ENCODE data around the gene PREX1. TPM values are rescaled to one million over a fixed set of nuclear protein-coding genes. Genes with fewer than 3 reads are reported as not detected.

Gene PREX1
- total RNA-seq, 1 donor from 2014 or later: 17.7 TPM

- Histone ChIP-seq H3K4me3 (no peak overlapping the region), H3K9me3 (no peaks in the 10 kb centered on the region), H3K4me1 (peaks cover 20% of the 10 kb centered on the region), H3K27ac (no peak overlapping the region), H3K36me3 (no peaks in the 10 kb centered on the region), H3K27me3 (no peaks in the 10 kb centered on the region)
- intact Hi-C loops (cut with DNase I): no loop called here
- TF ChIP-seq POLR2AphosphoS5 (IDR thresholded peaks at IDR 0.05; ENCODE audit: insufficient read depth in 1 of 2, low read depth in 1 of 2): no peak
- TF ChIP-seq POLR2A (IDR thresholded peaks at IDR 0.05): no peak
- no peak for DNase-seq (ENCODE audit: extremely low spot score in 2 of 2)
Measured at GRCh38 chr20:48823960-48824498, 3.8 kb downstream of the PREX1 start.

- Histone ChIP-seq H3K4me3 (no peak overlapping the region), H3K4me1 (peaks cover 17% of the 10 kb centered on the region), H3K27me3 (no peaks in the 10 kb centered on the region), H3K27ac (no peak overlapping the region), H3K36me3 (no peaks in the 10 kb centered on the region), H3K9me3 (no peaks in the 10 kb centered on the region)
- TF ChIP-seq POLR2AphosphoS5 (IDR thresholded peaks at IDR 0.05; ENCODE audit: insufficient read depth in 1 of 2, low read depth in 1 of 2): no peak
- no peak for TF ChIP-seq POLR2A (IDR thresholded peaks at IDR 0.05)
- no peak for TF ChIP-seq CTCF (IDR thresholded peaks at IDR 0.05)
- no peak for DNase-seq (ENCODE audit: extremely low spot score in 2 of 2)
- intact Hi-C loops (cut with DNase I): no loop called here
Measured at GRCh38 chr20:48823476-48823875, 4.3 kb downstream of the PREX1 start.

- Histone ChIP-seq H3K9me3 (no peaks in the 10 kb centered on the region), H3K4me3 (no peak overlapping the region), H3K36me3 (no peaks in the 10 kb centered on the region), H3K27ac (no peak overlapping the region), H3K4me1 (peaks cover 15% of the 10 kb centered on the region), H3K27me3 (no peaks in the 10 kb centered on the region)
- intact Hi-C loops (cut with DNase I): no loop called here
- no peak for DNase-seq (ENCODE audit: extremely low spot score in 2 of 2)
- no peak for TF ChIP-seq POLR2AphosphoS5 (IDR thresholded peaks at IDR 0.05; ENCODE audit: insufficient read depth in 1 of 2, low read depth in 1 of 2)
- TF ChIP-seq POLR2A (IDR thresholded peaks at IDR 0.05): no peak
- TF ChIP-seq CTCF (IDR thresholded peaks at IDR 0.05): no peak
Measured at GRCh38 chr20:48822879-48823385, 4.9 kb downstream of the PREX1 start.

- intact Hi-C loops (cut with DNase I): no loop called here
- Histone ChIP-seq H3K9me3 (no peaks in the 10 kb centered on the region), H3K4me3 (no peak overlapping the region), H3K4me1 (peaks cover 15% of the 10 kb centered on the region), H3K27me3 (no peaks in the 10 kb centered on the region), H3K36me3 (no peaks in the 10 kb centered on the region), H3K27ac (no peak overlapping the region)
- DNase-seq (ENCODE audit: extremely low spot score in 2 of 2): no peak
- no peak for TF ChIP-seq POLR2A (IDR thresholded peaks at IDR 0.05)
Measured at GRCh38 chr20:48822178-48822577, 5.6 kb downstream of the PREX1 start.

GRCh38 chr20:48821261-48821920 lies 6.4 kb downstream of the PREX1 start:
- no peaks in the 10 kb centered on the region for H3K27me3 ChIP-seq
- no peak for DNase-seq (ENCODE audit: extremely low spot score in 2 of 2)
- TF ChIP-seq POLR2AphosphoS5 (IDR thresholded peaks at IDR 0.05; ENCODE audit: insufficient read depth in 1 of 2, low read depth in 1 of 2) (no peak), CTCF (IDR thresholded peaks at IDR 0.05) (no peak), POLR2A (IDR thresholded peaks at IDR 0.05) (no peak)
- H3K9me3 ChIP-seq: no peaks in the 10 kb centered on the region
- no peak overlapping the region for H3K27ac ChIP-seq
- intact Hi-C loops (cut with DNase I): no loop called here
- no peak overlapping the region for H3K4me3 ChIP-seq
- H3K4me1 ChIP-seq: peaks cover 15% of the 10 kb centered on the region
- no peaks in the 10 kb centered on the region for H3K36me3 ChIP-seq

- no peaks in the 10 kb centered on the region for H3K36me3 ChIP-seq
- no peak for DNase-seq (ENCODE audit: extremely low spot score in 2 of 2)
- peaks cover 10% of the 10 kb centered on the region for H3K4me1 ChIP-seq
- H3K9me3 ChIP-seq: no peaks in the 10 kb centered on the region
- H3K4me3 ChIP-seq: no peak overlapping the region
- no peak overlapping the region for H3K27ac ChIP-seq
- no peaks in the 10 kb centered on the region for H3K27me3 ChIP-seq
- TF ChIP-seq POLR2AphosphoS5 (IDR thresholded peaks at IDR 0.05; ENCODE audit: insufficient read depth in 1 of 2, low read depth in 1 of 2) (no peak), POLR2A (IDR thresholded peaks at IDR 0.05) (no peak), CTCF (IDR thresholded peaks at IDR 0.05) (no peak)
- intact Hi-C loops (cut with DNase I): no loop called here
Measured at GRCh38 chr20:48820649-48820973, 7.2 kb downstream of the PREX1 start.

Data from vagina (tissue), 2 donors.